ENCODE measurements around the gene UBAP2. TPM values are rescaled to one million over a fixed set of nuclear protein-coding genes. Genes with fewer than 3 reads are reported as not detected.

UBAP2 gene
- total RNA-seq, 1 donor from 2014 or later = 121 TPM

DNA sequence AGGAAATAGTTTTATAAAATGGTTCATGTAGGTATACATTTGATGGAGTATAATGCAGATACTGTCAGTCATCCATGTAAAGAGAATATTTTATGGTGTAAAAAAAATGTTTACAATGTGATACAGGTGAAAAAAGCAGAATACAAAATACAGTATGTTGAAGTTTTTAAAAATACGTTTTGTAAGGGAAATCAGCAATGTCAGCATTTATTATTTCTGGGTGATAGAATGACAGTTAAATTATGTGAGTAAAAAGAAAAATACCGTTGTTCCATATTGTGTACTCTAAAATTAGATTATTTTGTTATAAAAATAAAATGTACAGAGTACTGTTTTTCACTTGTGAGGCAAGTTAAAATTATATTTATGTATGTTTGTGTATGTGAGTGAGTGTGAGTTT, 162.7 kb downstream of the UBAP2 start:
- peaks cover 17 to 22% (median 18%) of the 10 kb centered on the region in 3 donors for H3K4me1 ChIP-seq (ENCODE audit: control insufficient read depth in 3 of 3, insufficient read depth in 3 of 3, low read length in 3 of 3)

DNA sequence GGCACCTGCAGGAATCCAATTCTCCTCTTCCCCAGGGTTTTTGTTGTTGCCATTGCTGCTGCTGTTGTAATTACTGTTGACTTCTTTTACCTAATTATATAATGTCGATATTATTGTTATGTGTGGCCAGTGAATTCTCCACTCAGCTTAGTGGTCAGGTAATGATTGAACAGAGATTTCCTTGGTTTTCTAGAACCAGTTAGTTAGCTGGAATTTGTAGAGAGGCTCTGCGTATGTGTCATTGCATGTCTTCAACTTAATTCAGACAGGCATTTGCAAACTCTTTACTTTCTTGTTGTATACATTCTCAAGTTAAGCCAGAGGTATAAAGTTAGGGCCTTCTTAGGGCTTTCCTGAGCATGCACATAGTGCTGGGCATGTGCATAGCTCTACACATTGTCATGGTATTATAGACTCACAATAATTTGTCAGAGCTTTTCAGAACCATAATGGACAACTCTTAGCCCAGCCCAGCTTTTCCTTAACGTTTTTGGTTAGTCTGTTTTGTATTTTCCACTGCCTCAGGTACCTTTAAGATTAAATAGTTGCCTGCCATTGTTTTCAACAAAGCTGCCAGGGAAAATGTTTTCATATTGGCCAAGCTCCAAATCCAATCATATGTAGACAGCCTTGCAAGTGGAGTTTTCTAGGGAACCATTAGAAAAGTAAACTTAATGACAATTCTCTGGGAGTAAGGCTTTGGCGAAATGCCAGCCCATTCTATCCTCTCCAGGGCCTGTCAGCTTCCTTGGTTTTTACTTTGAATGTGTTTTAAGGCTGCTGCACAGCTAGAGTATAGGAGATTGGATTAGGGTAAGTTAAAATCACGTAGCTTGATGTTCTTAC, 163.6 kb downstream of the UBAP2 start:
- H3K4me1 ChIP-seq (ENCODE audit: control insufficient read depth in 3 of 3, insufficient read depth in 3 of 3, low read length in 3 of 3) = peaks cover 21 to 28% (median 25%) of the 10 kb centered on the region in 3 donors
- H3K9ac ChIP-seq (ENCODE audit: low read depth in 1 of 3, low read length in 3 of 3) = no peak overlapping the region
- H3K27me3 ChIP-seq (ENCODE audit: control insufficient read depth in 3 of 3, insufficient read depth in 3 of 3, low read length in 3 of 3) = no peaks in the 10 kb centered on the region
- H3K9me3 ChIP-seq (ENCODE audit: control insufficient read depth in 3 of 3, low read length in 3 of 3) = no peaks in the 10 kb centered on the region
- no peaks in the 10 kb centered on the region for H3K36me3 ChIP-seq (ENCODE audit: control insufficient read depth in 3 of 3, insufficient read depth in 3 of 3, low read length in 3 of 3)
- no peak overlapping the region for H3K27ac ChIP-seq (ENCODE audit: low read depth, low read length)
- no peak overlapping the region for H3K4me3 ChIP-seq (ENCODE audit: low read length in 3 of 3)

More for the DNA sequence above, 162.7 kb downstream of the UBAP2 start:
- Histone ChIP-seq H3K9me3 (ENCODE audit: control insufficient read depth in 3 of 3, low read length in 3 of 3) (no peaks in the 10 kb centered on the region), H3K36me3 (ENCODE audit: control insufficient read depth in 3 of 3, insufficient read depth in 3 of 3, low read length in 3 of 3) (no peaks in the 10 kb centered on the region), H3K27ac (ENCODE audit: low read depth, low read length) (no peak overlapping the region), H3K4me3 (ENCODE audit: low read length in 3 of 3) (no peak overlapping the region), H3K9ac (ENCODE audit: low read depth in 1 of 3, low read length in 3 of 3) (no peak overlapping the region), H3K27me3 (ENCODE audit: control insufficient read depth in 3 of 3, insufficient read depth in 3 of 3, low read length in 3 of 3) (no peaks in the 10 kb centered on the region)

DNA sequence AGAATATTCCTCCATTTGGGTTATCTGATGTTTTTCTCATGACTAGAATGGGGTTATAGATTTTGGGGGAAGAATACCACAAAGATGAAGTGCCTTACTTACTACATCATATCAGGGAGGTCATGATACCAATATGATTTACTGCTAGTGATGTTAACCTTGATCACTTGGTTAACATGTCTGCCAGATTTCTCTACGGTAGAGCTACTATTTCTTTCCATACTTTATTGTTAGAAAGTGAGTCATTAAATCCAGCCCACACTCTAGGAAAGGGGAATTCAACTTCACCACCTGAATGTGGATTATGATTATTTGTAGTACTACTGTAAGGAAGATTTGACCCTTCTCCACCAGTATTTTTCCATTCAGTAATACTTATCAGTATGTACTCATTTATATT, 167.1 kb downstream of the UBAP2 start:
- Histone ChIP-seq H3K4me3 (ENCODE audit: low read length in 3 of 3) (no peak overlapping the region), H3K4me1 (ENCODE audit: control insufficient read depth in 3 of 3, insufficient read depth in 3 of 3, low read length in 3 of 3) (peaks cover 33 to 48% (median 39%) of the 10 kb centered on the region in 3 donors), H3K36me3 (ENCODE audit: control insufficient read depth in 3 of 3, insufficient read depth in 3 of 3, low read length in 3 of 3) (no peaks in the 10 kb centered on the region), H3K27ac (ENCODE audit: low read depth, low read length) (peak overlapping the region; percentile 74), H3K9me3 (ENCODE audit: control insufficient read depth in 3 of 3, low read length in 3 of 3) (no peaks in the 10 kb centered on the region), H3K27me3 (ENCODE audit: control insufficient read depth in 3 of 3, insufficient read depth in 3 of 3, low read length in 3 of 3) (no peaks in the 10 kb centered on the region), H3K9ac (ENCODE audit: low read depth in 1 of 3, low read length in 3 of 3) (no peak overlapping the region)

DNA sequence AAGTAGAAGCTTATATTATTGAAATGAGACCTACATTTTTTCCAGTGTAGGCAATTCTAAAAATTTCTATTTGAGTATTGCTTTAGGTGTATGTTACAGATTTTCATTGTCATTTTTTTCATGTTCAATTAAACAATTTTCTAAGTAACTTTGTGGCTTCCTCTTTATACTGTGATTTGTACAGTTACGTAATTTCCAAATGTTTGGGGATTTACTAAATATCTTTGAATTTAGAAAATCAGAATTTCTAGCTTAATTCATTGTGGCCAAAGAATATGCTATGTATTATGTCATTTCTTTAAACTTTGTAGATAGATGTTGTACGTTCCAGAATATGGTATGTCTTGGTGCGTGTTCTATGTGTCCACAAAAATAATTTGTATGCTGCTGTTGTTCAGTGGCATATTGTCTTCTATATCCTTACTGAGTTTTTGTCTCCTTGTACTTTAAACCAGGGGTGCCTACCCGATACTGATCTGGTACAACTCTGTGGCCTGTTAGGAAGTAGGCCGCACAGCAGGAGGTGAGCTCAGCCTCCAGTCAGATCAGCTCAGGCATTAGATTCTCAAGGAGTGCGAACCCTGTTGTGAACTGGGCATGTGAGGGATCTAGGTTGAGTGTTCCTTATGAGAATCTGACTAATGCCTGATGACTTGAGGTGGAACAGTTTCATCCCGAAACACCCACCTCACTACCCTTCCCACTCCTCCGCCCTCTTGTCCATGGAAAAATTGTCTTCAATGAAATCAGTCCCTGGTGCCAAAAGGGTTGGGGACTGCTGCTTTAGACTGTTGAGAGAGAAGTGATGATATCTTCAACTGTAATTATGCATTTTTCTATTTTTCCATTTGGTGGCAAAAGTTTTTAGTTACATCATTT, 168.2 kb downstream of the UBAP2 start:
- H3K4me3 ChIP-seq (ENCODE audit: low read length in 3 of 3) = no peak overlapping the region
- no peak overlapping the region for H3K9ac ChIP-seq (ENCODE audit: low read depth in 1 of 3, low read length in 3 of 3)
- no peaks in the 10 kb centered on the region for H3K9me3 ChIP-seq (ENCODE audit: control insufficient read depth in 3 of 3, low read length in 3 of 3)
- H3K27me3 ChIP-seq (ENCODE audit: control insufficient read depth in 3 of 3, insufficient read depth in 3 of 3, low read length in 3 of 3) = no peaks in the 10 kb centered on the region
- H3K27ac ChIP-seq (ENCODE audit: low read depth, low read length) = peak overlapping the region; percentile 74
- no peaks in the 10 kb centered on the region for H3K36me3 ChIP-seq (ENCODE audit: control insufficient read depth in 3 of 3, insufficient read depth in 3 of 3, low read length in 3 of 3)
- peaks cover 29 to 47% (median 39%) of the 10 kb centered on the region in 3 donors for H3K4me1 ChIP-seq (ENCODE audit: control insufficient read depth in 3 of 3, insufficient read depth in 3 of 3, low read length in 3 of 3)

DNA sequence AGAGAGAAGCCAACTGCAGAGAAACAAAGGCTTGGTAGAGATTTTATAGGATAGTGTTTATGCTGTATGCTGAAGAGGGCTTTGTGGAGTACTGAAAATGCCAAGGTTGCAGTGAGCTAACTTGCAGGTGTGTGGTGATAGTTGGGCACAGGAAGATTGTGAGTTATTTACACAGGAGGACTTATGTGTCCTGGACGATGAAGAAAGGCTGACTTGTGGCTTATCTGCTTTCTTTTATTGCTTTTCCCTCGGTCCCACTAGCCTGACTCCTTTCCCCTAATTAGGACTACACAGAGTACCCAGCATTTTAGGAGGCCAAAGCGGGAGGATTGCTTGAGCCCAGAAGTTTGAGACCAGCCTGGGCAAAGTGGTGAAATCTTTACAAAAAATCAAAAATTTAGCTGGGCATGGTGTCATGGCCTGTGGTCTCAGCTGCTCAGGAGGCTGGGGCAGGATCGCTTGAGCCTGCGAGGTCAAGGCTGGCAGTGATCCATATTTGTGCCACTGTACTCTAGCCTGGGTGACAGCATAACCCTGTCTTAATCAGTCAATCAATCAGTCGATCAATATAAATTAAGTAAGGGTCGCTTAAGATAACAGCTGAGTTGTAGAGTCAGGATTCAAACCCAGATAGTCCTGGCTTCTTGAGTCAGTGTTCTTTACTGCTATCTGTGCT, 169.9 kb downstream of the UBAP2 start:
- peak overlapping the region; percentile 75 for H3K27ac ChIP-seq (ENCODE audit: low read depth, low read length)

DNA sequence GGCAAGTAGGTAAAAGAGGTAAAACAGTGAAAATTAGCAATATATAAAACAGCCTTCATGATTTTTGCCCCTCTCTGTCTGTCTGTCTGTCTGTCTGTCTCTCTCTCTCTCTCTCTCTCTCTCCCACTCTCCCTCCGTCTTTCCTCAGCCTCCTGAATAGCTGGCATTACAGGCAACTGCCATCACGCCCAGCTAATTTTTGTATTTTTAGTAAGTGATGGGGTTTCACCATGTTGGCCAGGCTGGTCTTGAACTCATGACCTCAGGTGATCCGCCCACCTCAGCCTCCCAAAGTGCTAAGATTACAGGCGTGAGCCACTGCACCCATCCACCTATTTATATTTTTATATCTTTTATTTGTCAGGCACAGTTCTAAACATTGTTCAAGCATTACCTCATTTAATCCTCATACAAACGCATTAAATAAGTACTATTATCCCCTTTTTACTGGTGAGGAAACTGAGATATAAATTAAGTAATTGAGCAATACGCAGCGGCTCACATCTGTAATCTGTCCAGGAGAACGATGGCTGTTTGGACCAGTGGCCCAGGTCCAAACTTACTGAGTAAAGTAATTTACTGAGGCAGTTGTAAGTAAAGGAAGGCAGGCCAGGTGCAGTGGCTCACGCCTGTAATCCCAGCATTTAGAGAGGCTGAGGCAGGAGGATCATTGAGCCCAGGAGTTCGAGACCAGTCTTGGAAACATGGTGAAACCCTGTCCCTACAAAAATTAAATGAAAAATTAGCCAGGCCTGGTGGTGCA, 170.8 kb downstream of the UBAP2 start:
- H3K9me3 ChIP-seq (ENCODE audit: control insufficient read depth in 3 of 3, low read length in 3 of 3) = no peaks in the 10 kb centered on the region
- no peaks in the 10 kb centered on the region for H3K36me3 ChIP-seq (ENCODE audit: control insufficient read depth in 3 of 3, insufficient read depth in 3 of 3, low read length in 3 of 3)
- H3K4me1 ChIP-seq (ENCODE audit: control insufficient read depth in 3 of 3, insufficient read depth in 3 of 3, low read length in 3 of 3) = peaks cover 19 to 39% (median 32%) of the 10 kb centered on the region in 3 donors
- H3K4me3 ChIP-seq (ENCODE audit: low read length in 3 of 3) = no peak overlapping the region
- H3K27ac ChIP-seq (ENCODE audit: low read depth, low read length) = peak overlapping the region; percentile 75
- peak overlapping the region in 1 of 3 donors; percentile 33 for H3K9ac ChIP-seq (ENCODE audit: low read depth in 1 of 3, low read length in 3 of 3)
- H3K27me3 ChIP-seq (ENCODE audit: control insufficient read depth in 3 of 3, insufficient read depth in 3 of 3, low read length in 3 of 3) = no peaks in the 10 kb centered on the region

More for the DNA sequence above, 169.9 kb downstream of the UBAP2 start:
- Histone ChIP-seq H3K4me3 (ENCODE audit: low read length in 3 of 3) (no peak overlapping the region), H3K36me3 (ENCODE audit: control insufficient read depth in 3 of 3, insufficient read depth in 3 of 3, low read length in 3 of 3) (no peaks in the 10 kb centered on the region), H3K9ac (ENCODE audit: low read depth in 1 of 3, low read length in 3 of 3) (peak overlapping the region in 1 of 3 donors; percentile 33), H3K9me3 (ENCODE audit: control insufficient read depth in 3 of 3, low read length in 3 of 3) (no peaks in the 10 kb centered on the region), H3K4me1 (ENCODE audit: control insufficient read depth in 3 of 3, insufficient read depth in 3 of 3, low read length in 3 of 3) (peaks cover 19 to 39% (median 32%) of the 10 kb centered on the region in 3 donors), H3K27me3 (ENCODE audit: control insufficient read depth in 3 of 3, insufficient read depth in 3 of 3, low read length in 3 of 3) (no peaks in the 10 kb centered on the region)

Small RNA genes lying within 50 kb of the gene (small RNA-seq; reads per million reads assigned to genes)
- gene RN7SKP114 (0.12 reads per million), gene SNORD121A (59.8 reads per million, percentile 96 among the genes with 10 or more reads in this experiment), gene SNORD121B (not detected)

Other genes with a start within 250 kb of the UBAP2 start
- 18.3 TPM for gene UBE2R2, start 231.7 kb downstream of the UBAP2 start, total RNA-seq
- gene DCAF12, start 77.8 kb upstream of the UBAP2 start, total RNA-seq = 36.5 TPM
- gene UBAP1, start 130.2 kb upstream of the UBAP2 start, total RNA-seq = 21.4 TPM

Data from skeletal muscle tissue (tissue), 5 donors.